SU-DHL-6 (cell line): ENCODE measurements around the gene GPR150.

Experiments
- H2AFZ ChIP-seq: fragments of 200-600 bp; sonication (generic); 2 replicates; pipeline ENCODE4 v1.6.1; 2014; ENCODE audit warnings: low read depth, mild to moderate bottlenecking, moderate library complexity, mixed read lengths, antibody characterized with exemption, low read length; ENCODE audit not compliant: severe bottlenecking
- H3F3A ChIP-seq: fragments of 200-600 bp; shearing (Covaris generic); 2 replicates; pipeline ENCODE4 v1.6.0; 2016; ENCODE audit warnings: antibody characterized with exemption, mild to moderate bottlenecking; ENCODE audit not compliant: insufficient read depth
- H3K27ac ChIP-seq: fragments of 200-600 bp; sonication (generic); 2 replicates; pipeline ENCODE4 v1.5.1; 2016; ENCODE audit warnings: low read depth, mild to moderate bottlenecking, low read length, moderate library complexity, mixed read lengths
- H3K27me3 ChIP-seq: fragments of 200-600 bp; sonication (generic), shearing (Covaris generic); 2 replicates; pipeline ENCODE4 v1.6.0; 2014; ENCODE audit warnings: mild to moderate bottlenecking, low read length
- H3K36me3 ChIP-seq: fragments of 200-600 bp; sonication (generic); 2 replicates; pipeline ENCODE4 v1.6.1; 2014; ENCODE audit warnings: mild to moderate bottlenecking, low read length, mixed read lengths
- H3K4me2 ChIP-seq: fragments of 300-600, 200-600 bp; shearing (Covaris generic), sonication (generic); 2 replicates; pipeline ENCODE4 v1.6.0; 2014; ENCODE audit warnings: low read length, low read depth, mild to moderate bottlenecking; ENCODE audit not compliant: poor library complexity, severe bottlenecking
- H3K4me3 ChIP-seq: fragments of 200-600 bp; sonication (generic); 2 replicates; pipeline ENCODE4 v1.5.1; 2014; ENCODE audit warnings: antibody characterized with exemption, low read length, mild to moderate bottlenecking, mixed read lengths; ENCODE audit not compliant: insufficient read depth, poor library complexity, severe bottlenecking
- H3K79me2 ChIP-seq: fragments of 200-600 bp; sonication (generic); 2 replicates; pipeline ENCODE4 v1.6.1; 2014; ENCODE audit warnings: mild to moderate bottlenecking, low read length, moderate library complexity; ENCODE audit not compliant: insufficient read depth
- H3K9ac ChIP-seq: fragments of 200-600 bp; sonication (generic); 2 replicates; pipeline ENCODE4 v1.7.0; 2014; ENCODE audit warnings: mild to moderate bottlenecking, low read length
- H3K9me2 ChIP-seq: fragments of 200-600 bp; sonication (generic); replicated peaks from 2 replicates; pipeline ENCODE4 v1.6.1; 2014; ENCODE audit warnings: low read length; ENCODE audit not compliant: insufficient read depth
- H3K9me3 ChIP-seq: fragments of 200-600 bp; sonication (generic); 2 replicates; pipeline ENCODE4 v1.6.1; 2014; ENCODE audit warnings: low read length, mixed read lengths; ENCODE audit not compliant: insufficient read depth
- H4K20me1 ChIP-seq: fragments of 200-600 bp; sonication (generic); 2 replicates; pipeline ENCODE4 v1.6.1; 2014; ENCODE audit warnings: low read depth, mild to moderate bottlenecking, antibody characterized with exemption, low read length, moderate library complexity, mixed read lengths
- CTCF ChIP-seq: fragments of 200-600 bp; sonication (generic); IDR thresholded peaks from one replicate; pipeline ENCODE4 v1.5.1; 2017; ENCODE audit warnings: antibody characterized with exemption, mild to moderate bottlenecking, low read length, moderate library complexity; ENCODE audit not compliant: insufficient read depth, poor library complexity, severe bottlenecking
- EZH2phosphoT487 ChIP-seq: fragments of 200-600 bp; sonication (generic), shearing (Covaris generic); conservative IDR thresholded peaks from 2 replicates; pipeline ENCODE4 v1.6.1; 2018; ENCODE audit warnings: mild to moderate bottlenecking, antibody characterized with exemption, low read length, moderate library complexity, mixed read lengths

GPR150 gene

DNA sequence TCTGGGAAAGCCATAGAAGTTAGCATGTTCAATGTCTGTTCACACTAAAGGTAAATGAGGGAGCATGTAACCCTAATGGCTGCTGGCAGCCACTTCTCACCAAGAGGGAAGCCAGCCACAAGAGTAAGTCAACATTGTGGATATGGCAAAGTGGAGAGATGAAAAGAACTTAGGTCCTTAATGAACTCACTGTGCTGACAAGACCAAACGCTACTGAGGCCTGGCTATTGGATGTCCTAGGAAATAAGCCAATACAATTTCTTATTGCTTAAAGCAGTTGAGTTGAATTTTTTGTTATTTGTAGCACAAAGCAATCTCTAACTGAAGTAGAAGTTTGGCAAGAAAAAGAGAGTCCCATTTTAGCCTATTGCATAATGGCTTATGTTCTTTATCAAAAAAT is 6.8 kb downstream of the GPR150 start:
- Histone ChIP-seq H3K79me2 (no peaks in the 10 kb centered on the region), H3F3A (no peaks in the 10 kb centered on the region), H4K20me1 (no peaks in the 10 kb centered on the region), H3K27me3 (no peaks in the 10 kb centered on the region), H3K4me3 (no peak overlapping the region), H3K27ac (no peak overlapping the region), H3K36me3 (no peaks in the 10 kb centered on the region), H3K9me2 (no peaks in the 10 kb centered on the region), H3K9me3 (no peaks in the 10 kb centered on the region), H3K9ac (no peak overlapping the region), H2AFZ (no peak overlapping the region), H3K4me2 (no peak overlapping the region)
- no peak for TF ChIP-seq CTCF
- no peak for TF ChIP-seq EZH2phosphoT487

GRCh38 chr5:95627971-95628810 is 8.3 kb downstream of the GPR150 start:
- H2AFZ ChIP-seq, result no peak overlapping the region
- H3K27ac ChIP-seq, result no peak overlapping the region
- no peak overlapping the region for H3K4me2 ChIP-seq
- no peaks in the 10 kb centered on the region for H3F3A ChIP-seq
- no peaks in the 10 kb centered on the region for H3K9me3 ChIP-seq
- H3K27me3 ChIP-seq, result no peaks in the 10 kb centered on the region
- H3K36me3 ChIP-seq, result no peaks in the 10 kb centered on the region
- no peak overlapping the region for H3K4me3 ChIP-seq
- H3K9me2 ChIP-seq, result no peaks in the 10 kb centered on the region
- H3K79me2 ChIP-seq, result no peaks in the 10 kb centered on the region
- no peak overlapping the region for H3K9ac ChIP-seq
- TF ChIP-seq CTCF, result no peak
- TF ChIP-seq EZH2phosphoT487, result no peak
- H4K20me1 ChIP-seq, result no peaks in the 10 kb centered on the region

- no peaks in the 10 kb centered on the region for H3K9me2 ChIP-seq
- no peaks in the 10 kb centered on the region for H3K9me3 ChIP-seq
- H3K9ac ChIP-seq, result no peak overlapping the region
- H3K27me3 ChIP-seq, result no peaks in the 10 kb centered on the region
- H4K20me1 ChIP-seq, result no peaks in the 10 kb centered on the region
- no peaks in the 10 kb centered on the region for H3K79me2 ChIP-seq
- H3K4me3 ChIP-seq, result no peak overlapping the region
- TF ChIP-seq EZH2phosphoT487 (no peak), CTCF (no peak)
- no peak overlapping the region for H3K4me2 ChIP-seq
- H3K36me3 ChIP-seq, result no peaks in the 10 kb centered on the region
- no peaks in the 10 kb centered on the region for H3F3A ChIP-seq
- H3K27ac ChIP-seq, result no peak overlapping the region
- no peak overlapping the region for H2AFZ ChIP-seq
These were observed 9.0 kb downstream of the GPR150 start for GRCh38 chr5:95628933-95629332.
